Measurements from ENCODE around the gene CCDC192.
"Not testable (repeated sequence)": the region's sequence is repeated elsewhere in the genome, so short reads cannot be mapped to it uniquely, and the experiment has no call there.

The CCDC192 gene

GRCh38 chr5:127702926-127703561 lies at the start of gene CCDC192:
Gene CCDC192 (plus strand): TSS chr5:127703391. CDS start chr5:127703446, 55 bp downstream.
- no peak for DNase-seq

GRCh38 chr5:127656825-127657224 lies 46.4 kb upstream of the CCDC192 start:
- DNase-seq: no peak

GRCh38 chr5:127660047-127660733 lies 43.0 kb upstream of the CCDC192 start:
- DNase-seq: no peak

- DNase-seq: no peak
Observed at GRCh38 chr5:127664093-127664492, 39.1 kb upstream of the CCDC192 start.

GRCh38 chr5:127665641-127666040 lies 37.5 kb upstream of the CCDC192 start:
- DNase-seq: no peak

GRCh38 chr5:127666043-127666716 lies 37.0 kb upstream of the CCDC192 start:
- DNase-seq: no peak

GRCh38 chr5:127667926-127668325 lies 35.3 kb upstream of the CCDC192 start:
- DNase-seq: no peak

GRCh38 chr5:127671218-127671617 lies 32.0 kb upstream of the CCDC192 start:
- no peak for DNase-seq

GRCh38 chr5:127673117-127673800 lies 29.9 kb upstream of the CCDC192 start:
- no peak for DNase-seq

GRCh38 chr5:127676951-127677350 lies 26.2 kb upstream of the CCDC192 start:
- not testable (repeated sequence) for DNase-seq

GRCh38 chr5:127679691-127680330 lies 23.4 kb upstream of the CCDC192 start:
- DNase-seq: not testable (repeated sequence)

GRCh38 chr5:127680595-127680994 lies 22.6 kb upstream of the CCDC192 start:
- no peak for DNase-seq

GRCh38 chr5:127683008-127683407 lies 20.2 kb upstream of the CCDC192 start:
- DNase-seq: no peak

GRCh38 chr5:127684726-127685467 lies 18.3 kb upstream of the CCDC192 start:
- DNase-seq: no peak

- no peak for DNase-seq
Observed at GRCh38 chr5:127685662-127686061, 17.5 kb upstream of the CCDC192 start.

GRCh38 chr5:127686424-127686823 lies 16.8 kb upstream of the CCDC192 start:
- DNase-seq: no peak

- DNase-seq: no peak
Observed at GRCh38 chr5:127694518-127695171, 8.5 kb upstream of the CCDC192 start.

- DNase-seq: no peak
Observed at GRCh38 chr5:127695346-127695745, 7.8 kb upstream of the CCDC192 start.

GRCh38 chr5:127696683-127697082 lies 6.5 kb upstream of the CCDC192 start:
- DNase-seq: no peak

- DNase-seq: no peak
Observed at GRCh38 chr5:127697894-127698600, 5.1 kb upstream of the CCDC192 start.

- no peak for DNase-seq
Observed at GRCh38 chr5:127699416-127699815, 3.8 kb upstream of the CCDC192 start.

Measured in NCI-H1417 treated with DMSO at 0.1 percent for 48 hours (cell line).